ENCODE data around the gene KRT5.
A peak's percentile ranks its signal among the peaks of the same experiment; 100 is the strongest.

Gene KRT5

DNA sequence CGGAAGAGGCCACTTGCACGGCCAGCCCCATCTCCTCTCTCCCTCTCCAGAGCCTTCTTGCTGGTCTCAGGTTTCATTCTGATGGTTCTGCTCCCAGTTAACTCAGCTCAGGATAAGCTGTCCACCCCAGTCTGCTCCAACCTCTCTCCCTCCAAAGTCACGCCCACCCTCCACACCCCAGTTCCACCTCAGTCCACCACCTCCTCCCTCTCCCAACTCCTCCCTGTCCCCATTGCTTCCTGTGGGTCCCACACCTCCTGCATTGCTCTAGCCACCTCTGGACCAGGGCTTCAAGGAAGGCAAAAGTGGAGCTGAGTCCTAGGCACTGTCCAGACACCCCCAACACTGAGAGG, 19.6 kb upstream of the KRT5 start:
- no peak for DNase-seq
- intact Hi-C loops (cut with DNase I), result no loop called here

DNA sequence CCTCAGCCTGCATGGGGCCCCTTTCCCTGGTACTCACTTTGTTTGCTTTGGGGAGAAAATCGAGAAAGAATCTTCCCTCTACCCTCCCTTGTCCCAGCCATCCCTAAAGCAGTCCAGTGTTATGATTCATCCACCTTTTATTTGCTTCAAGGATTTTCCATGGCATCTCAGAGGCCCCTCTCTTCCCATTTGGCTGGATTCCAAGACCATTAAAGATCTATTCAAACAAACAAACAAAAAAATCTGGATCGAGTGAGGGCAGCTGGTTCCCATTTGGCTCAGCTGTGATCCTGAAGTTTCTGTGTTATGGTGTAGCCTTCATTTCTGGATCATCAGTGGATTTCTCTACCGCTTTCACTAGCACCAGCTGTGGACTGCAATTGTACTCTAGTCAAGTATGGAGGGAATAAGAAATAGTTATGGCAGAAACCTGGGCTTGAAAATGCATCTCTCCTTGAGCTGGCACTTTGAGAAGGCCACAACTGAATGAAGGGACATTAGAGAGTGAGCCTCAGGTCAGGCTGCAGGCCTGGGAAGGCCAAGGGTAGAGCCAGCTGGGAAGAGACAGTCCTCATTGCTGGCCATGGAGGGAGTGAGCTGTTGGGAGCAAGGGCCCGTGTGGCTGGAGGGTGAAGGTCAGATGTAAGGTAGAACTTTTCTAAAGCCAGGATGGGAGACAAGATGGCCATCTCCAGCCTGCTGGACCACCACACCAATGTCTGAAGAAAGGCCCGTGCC, 19.1 kb upstream of the KRT5 start:
- DNase-seq, result no peak
- intact Hi-C loops (cut with DNase I), result no loop called here

DNA sequence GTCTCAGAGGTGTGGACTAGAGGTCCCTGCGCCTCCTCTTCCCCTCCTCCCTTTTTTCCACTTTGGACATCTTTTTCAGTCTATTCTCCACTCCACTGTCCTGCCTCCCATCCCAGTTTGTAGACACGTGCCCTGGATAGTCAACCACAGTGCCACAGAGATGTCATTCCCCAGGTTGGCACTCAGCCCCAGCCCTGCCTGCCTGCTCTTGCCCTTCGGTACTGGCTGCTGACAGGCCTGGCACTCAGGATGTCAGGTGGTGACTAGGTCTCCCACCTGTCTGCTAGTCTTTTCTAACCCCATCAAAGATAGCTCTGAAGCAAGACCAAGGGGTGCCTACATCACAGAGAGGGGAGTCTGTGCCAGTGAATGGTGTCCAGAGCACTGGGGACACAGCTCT, 16.9 kb upstream of the KRT5 start:
- no peak for DNase-seq
- intact Hi-C loops (cut with DNase I), result no loop called here

DNA sequence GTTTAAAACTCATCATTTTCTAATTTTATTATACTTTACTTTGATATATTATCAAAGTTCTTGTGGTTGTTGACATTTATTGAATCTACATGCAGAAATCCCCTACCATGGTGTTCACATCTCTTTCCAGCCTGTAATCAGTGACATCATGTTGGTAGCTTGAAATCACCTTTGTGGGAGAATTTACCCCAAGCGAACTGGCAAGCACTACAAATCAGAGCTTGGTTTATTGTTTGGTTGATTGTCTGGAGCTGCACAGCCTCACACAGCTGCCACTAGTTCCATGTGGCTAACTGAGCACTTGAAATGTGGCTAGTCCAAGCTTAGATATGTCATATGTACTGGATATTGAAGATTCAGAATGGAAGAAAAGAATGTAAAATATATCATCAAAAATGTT, 15.4 kb upstream of the KRT5 start:
- intact Hi-C loops (cut with DNase I), result no loop called here
- DNase-seq, result no peak

DNA sequence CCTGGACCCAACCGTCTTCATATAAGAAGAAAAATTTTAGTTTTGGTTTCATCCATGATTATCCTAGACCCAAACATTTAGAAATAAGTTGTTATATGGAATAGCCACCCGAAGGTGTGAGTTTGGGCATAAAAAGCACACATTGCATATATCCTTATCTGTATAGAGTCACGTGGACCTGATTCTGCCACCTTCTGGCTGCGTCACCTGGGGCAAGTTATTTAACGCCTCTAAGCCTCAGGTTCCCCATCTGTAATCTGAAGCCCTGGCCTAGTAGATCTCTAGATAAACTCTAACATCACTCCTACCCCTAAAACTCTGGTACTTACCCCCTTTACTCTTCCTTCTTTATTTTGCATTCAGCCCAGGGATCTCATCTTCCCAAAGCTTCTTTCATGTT, 14.3 kb upstream of the KRT5 start:
- DNase-seq, result no peak
- intact Hi-C loops (cut with DNase I), result no loop called here

DNA sequence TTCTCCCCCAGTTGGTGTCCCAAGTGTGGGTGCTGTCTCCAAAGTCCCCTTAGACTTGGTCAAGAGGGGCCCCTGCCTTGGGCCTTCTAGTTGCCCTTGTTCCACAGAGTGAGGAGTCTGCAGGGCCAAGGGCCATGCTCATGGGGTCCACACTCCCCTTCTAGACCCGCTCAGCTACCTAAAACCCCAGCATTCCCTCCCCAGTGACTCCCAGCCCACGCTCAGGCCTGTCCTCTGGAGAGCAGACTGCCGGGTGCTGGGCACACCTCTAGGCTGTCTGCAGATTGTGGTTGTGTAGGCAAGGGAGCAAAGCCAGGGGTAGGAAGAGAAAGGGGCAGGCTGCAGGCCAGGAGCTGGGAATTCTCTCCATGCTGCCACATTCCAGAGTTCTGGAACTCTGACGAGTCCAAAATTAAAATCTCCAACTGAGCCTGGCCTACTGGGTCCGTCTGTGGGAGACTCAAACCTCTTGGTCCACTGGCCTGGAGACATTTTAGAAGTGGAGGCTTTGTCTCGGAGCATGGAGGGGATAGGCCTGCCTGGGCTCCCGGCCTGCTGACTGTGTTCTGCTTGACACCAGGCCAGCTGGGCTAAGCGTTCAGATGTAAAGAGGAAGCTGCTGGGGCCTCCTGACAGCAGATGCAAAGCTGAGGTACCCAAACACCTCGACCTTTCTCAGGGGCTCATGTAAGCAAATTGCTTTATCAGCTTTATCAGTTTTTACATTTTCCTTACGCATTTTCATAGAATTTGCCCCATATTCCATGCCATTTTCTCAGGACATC, 13.7 kb upstream of the KRT5 start:
- peak in 5 of 42 donors; percentile 17 to 56 (median 33) for DNase-seq
- intact Hi-C loops (cut with DNase I), result no loop called here

DNA sequence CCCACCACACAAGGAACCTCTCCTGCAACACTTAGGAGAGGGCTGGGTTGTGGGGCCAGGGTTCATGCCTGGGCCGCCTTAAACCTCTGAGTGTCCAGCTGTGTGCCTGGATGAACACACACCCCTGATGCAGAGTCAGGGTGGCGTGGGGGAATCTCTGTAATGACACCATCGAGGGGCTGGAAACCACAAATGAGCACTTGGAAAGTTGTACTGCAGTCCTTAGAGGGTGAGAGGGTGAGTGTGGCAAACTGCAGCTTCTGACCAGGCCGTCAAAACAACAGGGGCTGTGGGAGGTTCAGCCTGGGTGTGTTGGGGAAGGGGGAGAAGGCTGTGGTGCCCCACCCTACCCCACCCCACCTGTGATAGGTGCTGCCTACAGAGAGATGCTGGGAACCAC, 12.4 kb upstream of the KRT5 start:
- intact Hi-C loops (cut with DNase I), result no loop called here
- no peak for DNase-seq

DNA sequence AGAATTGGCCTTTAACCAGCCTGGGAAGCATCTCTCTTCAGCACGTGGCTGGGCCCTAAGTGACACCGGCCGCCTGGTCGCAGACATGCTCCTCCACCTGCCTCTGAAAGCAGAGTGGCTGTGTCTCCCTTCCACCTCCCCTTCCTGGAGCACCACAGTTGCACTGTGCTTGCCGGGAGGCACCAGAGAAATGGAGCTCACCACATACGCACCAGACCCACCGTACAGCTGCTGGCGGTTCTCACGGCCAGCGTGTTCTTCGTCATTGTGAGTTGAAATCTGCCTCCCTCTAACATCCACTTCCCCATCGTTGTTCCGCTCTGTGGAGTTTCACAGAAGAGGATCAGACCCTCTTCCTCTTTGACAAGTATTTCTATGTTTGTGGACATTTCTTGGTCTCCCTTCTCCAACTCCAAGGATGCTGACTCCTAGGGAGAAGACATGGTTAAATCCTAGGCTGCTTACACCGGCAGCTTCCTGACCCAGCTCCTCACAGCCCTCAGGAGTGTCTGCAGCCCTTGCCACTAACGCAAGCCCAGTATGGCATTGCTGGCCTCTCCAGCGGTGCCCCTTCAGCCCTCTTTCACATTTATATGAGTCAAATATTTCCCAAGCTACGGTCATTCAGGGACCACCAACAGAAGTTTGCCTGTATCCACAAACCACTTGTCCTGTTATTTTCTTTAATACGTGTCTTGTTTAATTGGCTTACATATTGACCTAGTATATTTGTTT, 11.5 kb upstream of the KRT5 start:
- DNase-seq, result peak in 6 of 42 donors; percentile 18 to 48 (median 26)
- intact Hi-C loops (cut with DNase I), result no loop called here

DNA sequence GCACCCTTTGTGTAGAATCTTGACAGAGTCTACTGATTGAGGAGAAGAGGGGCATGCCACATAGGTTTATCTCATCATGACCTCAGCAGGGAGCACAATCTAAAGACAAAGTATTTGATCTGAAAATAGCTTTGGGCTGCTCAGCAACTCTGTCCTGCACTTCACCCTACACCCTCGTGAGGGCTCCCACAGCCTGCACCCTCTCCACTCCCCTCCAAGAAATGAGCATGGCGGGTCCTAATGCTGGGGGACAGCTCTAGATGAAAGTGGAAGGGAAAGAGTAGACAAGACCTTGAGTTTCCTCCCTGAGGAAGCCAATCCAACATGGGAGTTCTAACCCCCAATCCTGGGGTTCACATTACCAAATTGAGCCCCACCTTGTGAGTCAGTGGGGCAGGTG, 10.7 kb upstream of the KRT5 start:
- peak in 3 of 42 donors; percentile 2 to 23 (median 4) for DNase-seq

DNA sequence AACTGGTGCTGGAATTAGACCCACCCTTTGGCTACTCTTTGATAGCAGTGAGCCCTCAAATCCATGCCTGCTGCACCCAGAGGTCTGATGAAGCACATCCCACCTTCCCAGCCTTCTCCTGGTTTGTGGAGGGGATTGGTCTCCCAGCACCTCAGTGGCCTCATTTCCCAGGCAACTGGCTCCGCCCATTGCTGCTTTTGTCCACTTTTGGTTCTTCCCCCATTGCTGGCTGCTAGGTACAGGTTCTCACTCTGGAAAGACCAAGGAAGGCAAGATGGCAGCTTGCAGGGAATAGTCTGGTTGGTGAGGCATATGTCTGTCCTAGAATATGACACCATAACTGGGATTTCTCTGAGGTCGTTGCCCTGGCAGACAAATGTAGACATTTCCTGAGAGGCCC, 10.2 kb upstream of the KRT5 start:
- intact Hi-C loops (cut with DNase I), result no loop called here
- peak in 2 of 42 donors; percentile 5 to 18 for DNase-seq

More for the DNA sequence above, 10.7 kb upstream of the KRT5 start:
- intact Hi-C loops (cut with DNase I), result no loop called here

DNA sequence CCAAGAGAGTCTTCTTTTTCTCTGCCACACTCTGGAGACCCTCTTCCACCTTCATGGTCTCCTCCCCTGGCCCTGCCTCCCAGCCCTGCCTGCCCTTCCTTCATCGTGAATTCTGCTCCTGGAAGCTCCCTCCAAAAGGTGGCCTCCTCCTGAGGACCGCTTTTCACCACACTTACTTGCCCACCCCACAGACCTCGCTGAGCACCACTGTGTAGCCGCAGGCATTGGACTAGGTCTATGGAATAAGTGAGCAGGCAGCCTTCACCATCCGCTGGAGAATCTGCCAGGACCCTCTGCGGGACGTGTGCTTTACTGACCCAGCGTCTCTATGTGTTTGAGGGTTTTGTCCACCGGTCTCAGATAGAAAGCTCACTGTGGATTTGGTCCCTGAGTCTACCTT, 9.7 kb upstream of the KRT5 start:
- peak in 6 of 42 donors; percentile 1 to 41 (median 5) for DNase-seq
- intact Hi-C loops (cut with DNase I), result no loop called here

DNA sequence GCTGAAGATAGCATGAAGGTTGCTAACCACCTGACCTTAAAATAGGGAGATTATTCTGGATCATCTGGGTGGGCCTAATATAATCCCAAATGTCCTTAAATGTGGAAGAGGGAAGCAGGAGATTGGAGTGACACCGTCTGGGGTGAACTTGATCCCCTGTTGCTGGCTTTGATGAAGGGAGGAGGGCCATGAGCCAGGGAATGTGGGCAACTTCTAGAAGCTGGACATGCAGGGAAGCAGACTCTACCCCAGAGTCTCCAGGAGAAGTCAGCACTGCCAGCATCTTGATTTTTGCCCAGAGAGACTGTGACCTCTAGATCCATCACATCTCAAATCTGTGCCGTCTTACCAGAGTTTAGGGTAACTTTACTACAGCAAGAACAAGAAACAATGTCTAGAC, 9.2 kb upstream of the KRT5 start:
- intact Hi-C loops (cut with DNase I), result no loop called here
- peak in 7 of 42 donors; percentile 1 to 27 (median 3) for DNase-seq

DNA sequence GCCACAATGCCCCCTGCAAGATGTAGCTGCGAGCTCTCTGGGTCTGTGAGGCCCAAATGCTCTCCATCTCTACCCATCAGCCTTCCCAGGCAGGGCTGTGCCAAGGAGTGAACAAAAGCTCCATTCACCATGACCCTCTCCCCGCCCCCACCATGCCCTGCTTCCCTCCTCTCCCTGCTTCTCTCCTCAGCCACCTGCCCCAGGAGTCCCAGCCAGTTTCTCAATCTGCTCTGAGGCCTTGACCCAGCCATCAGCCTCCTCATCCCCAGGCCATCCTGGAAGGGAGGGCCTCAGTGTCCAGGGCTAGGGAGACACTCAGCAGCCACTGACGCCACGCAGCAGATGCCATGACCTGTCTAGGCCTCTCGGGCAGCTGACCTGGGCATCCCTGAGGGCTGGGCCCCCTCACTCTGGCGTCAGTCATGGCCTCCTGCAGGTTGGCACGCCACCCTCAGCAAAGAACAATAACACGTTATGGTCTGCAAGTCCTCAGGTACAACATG, 8.5 kb upstream of the KRT5 start:
- intact Hi-C loops (cut with DNase I), result no loop called here
- DNase-seq, result peak in 41 of 42 donors; percentile 53 to 86 (median 74)

DNA sequence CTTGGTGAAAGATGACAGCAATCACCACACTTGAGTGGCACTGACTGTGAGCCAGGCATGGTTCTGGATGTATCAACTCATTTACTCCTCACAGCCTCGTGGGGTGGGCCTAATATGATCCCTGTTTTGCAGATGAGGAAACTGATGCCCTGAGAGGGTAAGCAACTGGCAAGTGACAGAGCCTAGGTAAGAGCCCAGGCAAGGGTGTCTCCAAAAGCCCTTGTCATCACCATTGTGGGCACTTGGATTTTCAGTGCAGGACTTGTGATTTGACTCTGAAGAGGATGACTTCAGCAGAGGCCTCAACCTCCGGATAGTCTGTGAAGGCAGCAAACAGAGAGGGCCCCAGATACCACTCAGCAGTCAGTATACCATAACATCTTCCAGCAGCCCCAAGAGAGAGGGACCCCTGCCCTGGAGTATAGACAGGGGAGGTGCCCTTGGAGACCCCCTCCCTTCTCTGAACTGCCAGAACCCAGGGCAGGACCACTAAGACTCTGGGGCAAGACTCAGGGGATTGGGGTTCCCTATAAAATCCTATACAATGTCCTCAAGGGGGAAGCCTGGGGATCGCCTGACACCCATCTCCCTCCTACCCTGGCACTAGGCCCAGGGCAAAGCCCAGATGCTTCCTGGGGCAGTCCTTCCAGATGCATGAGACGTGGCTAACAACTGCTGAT, 7.1 kb upstream of the KRT5 start:
- intact Hi-C loops (cut with DNase I), result no loop called here
- peak in 14 of 42 donors; percentile 0 to 36 (median 8) for DNase-seq

DNA sequence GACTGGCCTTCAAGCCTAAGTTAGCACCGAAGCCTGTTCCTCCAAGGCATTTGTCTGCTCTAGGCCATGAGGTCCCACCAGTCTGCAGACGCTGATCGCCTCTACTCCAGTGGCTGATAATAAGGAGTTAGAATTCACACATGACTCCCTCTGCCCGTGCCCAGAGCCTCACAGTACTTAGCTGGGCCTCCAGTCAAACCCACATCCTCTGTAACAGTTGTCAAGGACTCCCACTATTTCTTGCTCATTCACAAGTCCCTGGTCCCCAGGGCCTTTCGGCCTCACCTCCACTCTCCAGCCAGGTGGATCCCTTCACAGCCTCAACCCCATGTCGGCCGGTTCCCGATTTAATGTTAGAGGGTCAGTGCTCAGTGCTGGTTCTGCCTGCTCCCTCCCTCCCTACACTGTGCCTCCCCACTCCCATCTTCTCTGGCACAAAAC, 6.3 kb upstream of the KRT5 start:
- DNase-seq, result peak in 12 of 42 donors; percentile 1 to 40 (median 8)
- intact Hi-C loops (cut with DNase I), result no loop called here

DNA sequence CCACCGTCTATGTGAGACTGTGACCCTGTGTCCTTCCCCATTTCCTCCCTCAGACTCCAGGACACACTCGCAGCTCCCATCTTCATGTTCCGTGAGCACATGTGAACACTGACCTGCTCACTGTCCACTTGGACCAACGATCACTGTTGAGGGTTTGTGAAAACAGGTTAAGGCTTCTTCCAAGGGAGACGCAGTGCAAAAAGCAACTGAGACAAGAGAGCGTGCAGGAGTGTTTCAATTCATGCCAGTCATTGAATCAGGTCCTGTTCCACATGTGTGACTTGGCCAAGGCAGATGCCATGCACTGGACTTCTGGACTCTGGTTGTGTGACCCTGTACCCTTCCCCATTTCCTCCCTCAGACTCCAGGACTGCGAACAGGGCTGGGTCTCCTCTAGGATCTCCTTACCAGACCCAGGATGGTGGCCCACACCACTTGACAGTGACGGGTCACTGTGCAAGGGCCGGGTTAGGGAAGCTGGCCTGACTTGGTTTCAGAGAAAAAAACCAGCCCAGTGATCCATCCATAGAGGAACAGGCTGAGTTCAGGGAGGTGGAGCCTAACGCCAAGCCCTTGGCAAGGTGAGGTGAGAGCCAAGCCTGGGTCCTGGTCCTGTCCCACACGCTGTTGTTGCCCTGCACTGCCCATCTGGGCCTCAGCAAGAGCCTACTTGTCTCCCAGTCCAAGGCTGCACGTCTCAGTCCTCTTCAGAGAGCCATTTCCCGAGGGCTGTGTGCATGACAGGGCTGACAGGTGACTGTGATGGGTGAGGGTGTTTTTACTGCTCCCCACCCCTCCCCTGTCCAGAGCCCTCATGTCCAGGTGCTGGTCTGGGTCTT, 5.7 kb upstream of the KRT5 start:
- intact Hi-C loops (cut with DNase I), result no loop called here
- DNase-seq, result peak in 16 of 42 donors; percentile 2 to 34 (median 10)

DNA sequence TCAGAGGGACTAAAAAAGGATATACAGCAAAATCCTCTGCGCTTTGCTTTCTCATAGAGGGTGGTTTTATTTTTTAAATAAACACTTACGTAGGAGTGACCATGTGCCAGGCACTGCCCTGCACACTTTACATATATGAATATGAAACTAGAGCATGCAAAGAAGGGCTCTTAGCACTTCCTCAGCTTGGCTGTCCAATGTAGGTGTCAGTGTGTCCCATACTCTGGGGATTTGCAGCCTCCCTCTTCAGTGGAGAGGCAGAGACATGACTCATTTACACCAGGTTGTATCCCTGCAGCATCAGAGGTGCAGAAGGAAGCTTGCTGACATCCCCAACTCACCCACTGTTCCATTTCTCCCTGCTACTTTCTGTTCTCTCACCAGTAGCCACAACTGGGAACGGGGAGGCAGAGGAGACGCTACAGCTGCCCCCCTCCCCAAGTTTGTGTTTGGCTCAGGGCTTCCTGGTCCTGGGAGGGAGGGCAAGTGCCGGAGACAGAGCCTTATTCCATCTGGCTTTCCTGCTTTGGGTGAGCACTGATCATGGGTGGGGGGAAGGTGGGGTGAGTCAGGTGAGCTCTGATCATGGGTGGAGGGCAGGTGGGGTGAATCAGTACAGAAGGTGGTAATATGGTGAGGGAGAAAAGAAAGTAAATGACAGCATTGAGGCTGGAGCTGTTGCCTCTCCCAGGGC, 4.9 kb upstream of the KRT5 start:
- peak in 17 of 42 donors; percentile 3 to 60 (median 20) for DNase-seq
- intact Hi-C loops (cut with DNase I), result no loop called here
